Memory B cell (primary cell): ENCODE data around the gene PTPRM.

Source experiments
- ATAC-seq: fragments of 150-1000 bp; cut with Tn5 transposase; 2 replicates; pipeline ENCODE4 v1.10.0; 2021; ENCODE audit warnings: low read depth, mild to moderate bottlenecking, moderate library complexity
- DNase-seq, 2 donors: peaks; one replicate each; pipeline ENCODE4 v3.0.0; 2022; ENCODE audit warnings: low spot score in 2 of 2
- H3K27ac Mint-ChIP-seq: one replicate; pipeline ENCODE4 v1.8.0; 2022; ENCODE audit warnings: mild to moderate bottlenecking, moderate library complexity, mixed read lengths
- H3K27me3 Mint-ChIP-seq: one replicate; pipeline ENCODE4 v1.8.0; 2022; ENCODE audit warnings: mixed read lengths
- H3K36me3 Mint-ChIP-seq: one replicate; pipeline ENCODE4 v1.8.0; 2022; ENCODE audit warnings: mild to moderate bottlenecking, mixed read lengths
- H3K4me1 Mint-ChIP-seq: one replicate; pipeline ENCODE4 v1.8.0; 2022; ENCODE audit warnings: mixed read lengths
- H3K4me3 Mint-ChIP-seq: one replicate; pipeline ENCODE4 v1.8.0; 2022; ENCODE audit warnings: mild to moderate bottlenecking, moderate library complexity, mixed read lengths
- H3K9me3 Mint-ChIP-seq: one replicate; pipeline ENCODE4 v1.8.0; 2022; ENCODE audit warnings: mixed read lengths

The PTPRM gene

GRCh38 chr18:8272254-8272653 is 705.1 kb downstream of the PTPRM start:
- H3K4me1 Mint-ChIP-seq, result no peaks in the 10 kb centered on the region
- H3K27me3 Mint-ChIP-seq, result peaks cover 2% of the 10 kb centered on the region
- ATAC-seq, result no peak
- H3K9me3 Mint-ChIP-seq, result peaks cover 2% of the 10 kb centered on the region
- no peaks in the 10 kb centered on the region for H3K36me3 Mint-ChIP-seq
- DNase-seq, result no peak
- no peak overlapping the region for H3K27ac Mint-ChIP-seq
- no peak overlapping the region for H3K4me3 Mint-ChIP-seq

- peaks cover 2% of the 10 kb centered on the region for H3K9me3 Mint-ChIP-seq
- H3K27me3 Mint-ChIP-seq, result peaks cover 2% of the 10 kb centered on the region
- DNase-seq (no peak), ATAC-seq (no peak)
- H3K27ac Mint-ChIP-seq, result no peak overlapping the region
- no peak overlapping the region for H3K4me3 Mint-ChIP-seq
- no peaks in the 10 kb centered on the region for H3K36me3 Mint-ChIP-seq
- H3K4me1 Mint-ChIP-seq, result no peaks in the 10 kb centered on the region
These were observed 707.3 kb downstream of the PTPRM start for GRCh38 chr18:8274370-8274769.

- peaks cover 2% of the 10 kb centered on the region for H3K27me3 Mint-ChIP-seq
- no peaks in the 10 kb centered on the region for H3K4me1 Mint-ChIP-seq
- no peak for DNase-seq
- ATAC-seq, result no peak
- no peak overlapping the region for H3K27ac Mint-ChIP-seq
- H3K9me3 Mint-ChIP-seq, result no peaks in the 10 kb centered on the region
- H3K36me3 Mint-ChIP-seq, result no peaks in the 10 kb centered on the region
- no peak overlapping the region for H3K4me3 Mint-ChIP-seq
These were observed 709.3 kb downstream of the PTPRM start for GRCh38 chr18:8276406-8276805.

- Mint-ChIP-seq H3K4me3 (no peak overlapping the region), H3K36me3 (no peaks in the 10 kb centered on the region), H3K27me3 (peaks cover 3% of the 10 kb centered on the region), H3K4me1 (no peaks in the 10 kb centered on the region), H3K9me3 (peaks cover 1% of the 10 kb centered on the region), H3K27ac (no peak overlapping the region)
- ATAC-seq (no peak), DNase-seq (no peak)
These were observed 710.2 kb downstream of the PTPRM start for GRCh38 chr18:8277270-8277669.

GRCh38 chr18:8279346-8279745 is 712.2 kb downstream of the PTPRM start:
- H3K4me1 Mint-ChIP-seq, result no peaks in the 10 kb centered on the region
- ATAC-seq (no peak), DNase-seq (no peak)
- no peak overlapping the region for H3K27ac Mint-ChIP-seq
- H3K27me3 Mint-ChIP-seq, result peaks cover 3% of the 10 kb centered on the region
- no peak overlapping the region for H3K4me3 Mint-ChIP-seq
- H3K9me3 Mint-ChIP-seq, result peaks cover 1% of the 10 kb centered on the region
- no peaks in the 10 kb centered on the region for H3K36me3 Mint-ChIP-seq

GRCh38 chr18:8279781-8280330 is 712.7 kb downstream of the PTPRM start:
- H3K27me3 Mint-ChIP-seq, result peaks cover 3% of the 10 kb centered on the region
- DNase-seq (no peak), ATAC-seq (no peak)
- H3K4me3 Mint-ChIP-seq, result no peak overlapping the region
- no peaks in the 10 kb centered on the region for H3K36me3 Mint-ChIP-seq
- no peaks in the 10 kb centered on the region for H3K4me1 Mint-ChIP-seq
- H3K9me3 Mint-ChIP-seq, result peaks cover 1% of the 10 kb centered on the region
- H3K27ac Mint-ChIP-seq, result no peak overlapping the region

- no peak for ATAC-seq
These were observed 716.9 kb downstream of the PTPRM start for GRCh38 chr18:8283891-8284585.

GRCh38 chr18:8286303-8286702 is 719.2 kb downstream of the PTPRM start:
- Mint-ChIP-seq H3K4me3 (no peak overlapping the region), H3K36me3 (no peaks in the 10 kb centered on the region), H3K4me1 (no peaks in the 10 kb centered on the region), H3K27me3 (peaks cover 1% of the 10 kb centered on the region), H3K27ac (no peak overlapping the region), H3K9me3 (peaks cover 3% of the 10 kb centered on the region)
- no peak for DNase-seq
- ATAC-seq, result no peak

More at GRCh38 chr18:8283891-8284585, 716.9 kb downstream of the PTPRM start:
- DNase-seq, result no peak
- H3K4me3 Mint-ChIP-seq, result no peak overlapping the region
- peaks cover 1% of the 10 kb centered on the region for H3K27me3 Mint-ChIP-seq
- H3K27ac Mint-ChIP-seq, result no peak overlapping the region
- H3K36me3 Mint-ChIP-seq, result no peaks in the 10 kb centered on the region
- H3K4me1 Mint-ChIP-seq, result no peaks in the 10 kb centered on the region
- H3K9me3 Mint-ChIP-seq, result peaks cover 3% of the 10 kb centered on the region

GRCh38 chr18:8287196-8287885 is 720.2 kb downstream of the PTPRM start:
- H3K9me3 Mint-ChIP-seq, result peaks cover 2% of the 10 kb centered on the region
- peaks cover 2% of the 10 kb centered on the region for H3K27me3 Mint-ChIP-seq
- no peak overlapping the region for H3K27ac Mint-ChIP-seq
- H3K4me1 Mint-ChIP-seq, result no peaks in the 10 kb centered on the region
- no peak for ATAC-seq
- H3K4me3 Mint-ChIP-seq, result no peak overlapping the region
- DNase-seq, result no peak
- H3K36me3 Mint-ChIP-seq, result no peaks in the 10 kb centered on the region

GRCh38 chr18:8288472-8289195 is 721.5 kb downstream of the PTPRM start:
- DNase-seq (no peak), ATAC-seq (no peak)
- H3K4me1 Mint-ChIP-seq, result no peaks in the 10 kb centered on the region
- H3K27me3 Mint-ChIP-seq, result peaks cover 2% of the 10 kb centered on the region
- H3K4me3 Mint-ChIP-seq, result no peak overlapping the region
- H3K36me3 Mint-ChIP-seq, result no peaks in the 10 kb centered on the region
- peaks cover 2% of the 10 kb centered on the region for H3K9me3 Mint-ChIP-seq
- no peak overlapping the region for H3K27ac Mint-ChIP-seq

GRCh38 chr18:8290435-8290834 is 723.3 kb downstream of the PTPRM start:
- Mint-ChIP-seq H3K36me3 (no peaks in the 10 kb centered on the region), H3K4me3 (no peak overlapping the region), H3K27ac (no peak overlapping the region), H3K9me3 (peaks cover 2% of the 10 kb centered on the region), H3K4me1 (no peaks in the 10 kb centered on the region), H3K27me3 (peaks cover 2% of the 10 kb centered on the region)
- no peak for DNase-seq
- no peak for ATAC-seq

- Mint-ChIP-seq H3K4me3 (no peak overlapping the region), H3K4me1 (no peaks in the 10 kb centered on the region), H3K36me3 (no peaks in the 10 kb centered on the region), H3K27me3 (peaks cover 2% of the 10 kb centered on the region), H3K27ac (no peak overlapping the region), H3K9me3 (peaks cover 2% of the 10 kb centered on the region)
- DNase-seq, result no peak
- no peak for ATAC-seq
These were observed 723.8 kb downstream of the PTPRM start for GRCh38 chr18:8290913-8291312.

GRCh38 chr18:8293184-8293583 is 726.1 kb downstream of the PTPRM start:
- ATAC-seq, result no peak
- H3K36me3 Mint-ChIP-seq, result no peaks in the 10 kb centered on the region
- H3K27me3 Mint-ChIP-seq, result peaks cover 2% of the 10 kb centered on the region
- DNase-seq, result no peak
- no peak overlapping the region for H3K4me3 Mint-ChIP-seq
- peaks cover 2% of the 10 kb centered on the region for H3K9me3 Mint-ChIP-seq
- H3K27ac Mint-ChIP-seq, result no peak overlapping the region
- no peaks in the 10 kb centered on the region for H3K4me1 Mint-ChIP-seq
